HEK293T (cell line): ENCODE measurements around the gene EML6.

ENCODE experiments used
- FOXK2 ChIP-seq: fragments of 450-650 bp; IDR thresholded peaks from 2 replicates; pipeline ENCODE4 v1.6.1; 2016; ENCODE audit warnings: mild to moderate bottlenecking
- PKNOX1 ChIP-seq: fragments of 450-650 bp; IDR thresholded peaks from 2 replicates; pipeline ENCODE4 v1.6.1; 2016
- SP1 ChIP-seq: fragments of 450-650 bp; IDR thresholded peaks from 2 replicates; pipeline ENCODE4 v1.6.1; 2017
- TARDBP ChIP-seq: fragments of 450-650 bp; IDR thresholded peaks from 2 replicates; pipeline ENCODE4 v1.6.1; 2016

GRCh38 chr2:54876764-54877163 lies 153.3 kb downstream of the EML6 start:
- no peak for TF ChIP-seq FOXK2
- TF ChIP-seq TARDBP: no peak
- TF ChIP-seq SP1: no peak
- TF ChIP-seq PKNOX1: no peak
